ENCODE results near the gene MYO15A.
A peak's percentile ranks its signal among the peaks of the same experiment; 100 is the strongest.

The MYO15A gene

GRCh38 chr17:18177722-18178121, 69.2 kb downstream of the MYO15A start:
- Mint-ChIP-seq H3K4me1 (peaks cover 70% of the 10 kb centered on the region), H3K4me3 (no peak overlapping the region), H3K27ac (no peak overlapping the region), H3K9me3 (no peaks in the 10 kb centered on the region), H3K36me3 (ENCODE audit: low read depth) (no peaks in the 10 kb centered on the region), H3K27me3 (ENCODE audit: low read depth, poor library complexity) (peaks cover 9% of the 10 kb centered on the region)
- TF ChIP-seq CTCF (IDR thresholded peaks at IDR 0.05): no peak
- DNase-seq: no peak

GRCh38 chr17:18179196-18179595, 70.6 kb downstream of the MYO15A start:
- H3K27ac Mint-ChIP-seq: no peak overlapping the region
- H3K4me1 Mint-ChIP-seq: peaks cover 68% of the 10 kb centered on the region

GRCh38 chr17:18179804-18180203, 71.2 kb downstream of the MYO15A start:
- H3K36me3 Mint-ChIP-seq (ENCODE audit: low read depth): no peaks in the 10 kb centered on the region
- H3K9me3 Mint-ChIP-seq: no peaks in the 10 kb centered on the region
- peaks cover 7% of the 10 kb centered on the region for H3K27me3 Mint-ChIP-seq (ENCODE audit: low read depth, poor library complexity)
- DNase-seq: no peak
- H3K27ac Mint-ChIP-seq: no peak overlapping the region
- peaks cover 70% of the 10 kb centered on the region for H3K4me1 Mint-ChIP-seq
- peak overlapping the region; percentile 44 for H3K4me3 Mint-ChIP-seq
- no peak for TF ChIP-seq CTCF (IDR thresholded peaks at IDR 0.05)

More at GRCh38 chr17:18179196-18179595, 70.6 kb downstream of the MYO15A start:
- Mint-ChIP-seq H3K9me3 (no peaks in the 10 kb centered on the region), H3K27me3 (ENCODE audit: low read depth, poor library complexity) (peaks cover 7% of the 10 kb centered on the region), H3K36me3 (ENCODE audit: low read depth) (no peaks in the 10 kb centered on the region), H3K4me3 (no peak overlapping the region)
- DNase-seq: no peak
- TF ChIP-seq CTCF (IDR thresholded peaks at IDR 0.05): no peak

- DNase-seq: no peak
- TF ChIP-seq CTCF (IDR thresholded peaks at IDR 0.05): no peak
- H3K9me3 Mint-ChIP-seq: no peaks in the 10 kb centered on the region
- H3K27ac Mint-ChIP-seq: peak overlapping the region; percentile 45
- H3K36me3 Mint-ChIP-seq (ENCODE audit: low read depth): peaks cover 7% of the 10 kb centered on the region
- no peak overlapping the region for H3K4me3 Mint-ChIP-seq
- H3K27me3 Mint-ChIP-seq (ENCODE audit: low read depth, poor library complexity): peaks cover 7% of the 10 kb centered on the region
- H3K4me1 Mint-ChIP-seq: peaks cover 73% of the 10 kb centered on the region
Observed at GRCh38 chr17:18181358-18181757, 72.8 kb downstream of the MYO15A start.

GRCh38 chr17:18182110-18182977, 73.8 kb downstream of the MYO15A start:
- DNase-seq: peak; percentile 27
- Mint-ChIP-seq H3K27me3 (ENCODE audit: low read depth, poor library complexity) (peaks cover 7% of the 10 kb centered on the region), H3K27ac (peak overlapping the region; percentile 100), H3K9me3 (no peaks in the 10 kb centered on the region), H3K4me1 (peaks cover 75% of the 10 kb centered on the region), H3K36me3 (ENCODE audit: low read depth) (peaks cover 13% of the 10 kb centered on the region), H3K4me3 (peak overlapping the region; percentile 95)
- TF ChIP-seq CTCF (IDR thresholded peaks at IDR 0.05): no peak

- Mint-ChIP-seq H3K36me3 (ENCODE audit: low read depth) (peaks cover 19% of the 10 kb centered on the region), H3K27me3 (ENCODE audit: low read depth, poor library complexity) (peaks cover 7% of the 10 kb centered on the region), H3K9me3 (no peaks in the 10 kb centered on the region), H3K27ac (peak overlapping the region; percentile 100), H3K4me3 (peak overlapping the region; percentile 95), H3K4me1 (peaks cover 77% of the 10 kb centered on the region)
- peak; percentile 76 for DNase-seq
- TF ChIP-seq CTCF (IDR thresholded peaks at IDR 0.05): no peak
Observed at GRCh38 chr17:18182978-18183333, 74.4 kb downstream of the MYO15A start.

All from nephron progenitor cell (in vitro differentiated cells).